HEK293 (cell line): ENCODE results near the gene LRRC7.

Source experiments
- CTCF ChIA-PET: fragments of 350-600 bp; formaldehyde crosslinking; extraction: SDS; loops from one replicate; lab custom pipeline; 2021; ENCODE audit warnings: antibody characterized with exemption; lab: Yijun Ruan, JAX
- POLR2A ChIA-PET: fragments of 300-600 bp; formaldehyde crosslinking; extraction: SDS; loops from one replicate; lab custom pipeline; 2020; ENCODE audit warnings: antibody characterized with exemption, inconsistent platforms; lab: Yijun Ruan, JAX
- H3K27ac ChIP-seq: fragments of 200-500 bp; sonication (Bioruptor generic); 2 replicates; pipeline ENCODE4 v1.5.1; 2014; ENCODE audit warnings: low read depth, low read length, control low read depth, inconsistent platforms; ENCODE audit errors: extremely low read depth
- H3K36me3 ChIP-seq, 2 experiments: fragments of 200-500 bp in 1 of 2; sonication (Bioruptor generic) in 1 of 2; 1 replicate in 1 of 2; 2 replicates in 1 of 2; pipeline ENCODE4 v1.5.1; 2014 to 2017; ENCODE audit warnings: inconsistent platforms in 2 of 2, low read length in 2 of 2; ENCODE audit not compliant: control insufficient read depth in 2 of 2, insufficient read depth in 1 of 2
- H3K4me1 ChIP-seq: fragments of 200-500 bp; sonication (Bioruptor generic); 2 replicates; pipeline ENCODE4 v1.5.1; 2014; ENCODE audit warnings: mild to moderate bottlenecking, low read length, inconsistent platforms; ENCODE audit not compliant: control insufficient read depth, insufficient read depth
- H3K4me3 ChIP-seq: 2 replicates; pipeline ENCODE4 v1.5.1; 2011; ENCODE audit warnings: low read depth, mild to moderate bottlenecking, control low read depth, low read length, moderate library complexity
- H3K9me3 ChIP-seq: fragments of 200-500 bp; sonication (Bioruptor generic); 2 replicates; pipeline ENCODE4 v1.5.1; 2014; ENCODE audit warnings: low read depth, low read length, inconsistent platforms; ENCODE audit not compliant: control insufficient read depth, insufficient read depth
- INSM2 ChIP-seq: fragments of 450-650 bp; formaldehyde crosslinking; IDR thresholded peaks from 2 replicates; pipeline ENCODE4 v1.5.1; 2016; ENCODE audit warnings: missing biosample characterization, missing genetic modification characterization
- KLF9 ChIP-seq: fragments of 450-650 bp; formaldehyde crosslinking; IDR thresholded peaks from 2 replicates; pipeline ENCODE4 v1.5.1; 2016; ENCODE audit warnings: missing biosample characterization, missing genetic modification characterization, low read depth
- SCRT1 ChIP-seq: fragments of 450-650 bp; formaldehyde crosslinking; IDR thresholded peaks from 2 replicates; pipeline ENCODE4 v1.5.1; 2016; ENCODE audit warnings: missing biosample characterization, missing genetic modification characterization, borderline replicate concordance
- ZNF10 ChIP-seq: fragments of 450-650 bp; formaldehyde crosslinking; IDR thresholded peaks from 2 replicates; pipeline ENCODE4 v1.5.1; 2017; ENCODE audit warnings: missing biosample characterization, missing genetic modification characterization
- ZNF146 ChIP-seq: fragments of 450-650 bp; formaldehyde crosslinking; IDR thresholded peaks from 2 replicates; pipeline ENCODE4 v1.5.1; 2016; ENCODE audit warnings: missing biosample characterization, missing genetic modification characterization
- ZNF155 ChIP-seq: fragments of 450-650 bp; formaldehyde crosslinking; IDR thresholded peaks from 2 replicates; pipeline ENCODE4 v1.5.1; 2016; ENCODE audit warnings: missing biosample characterization, missing genetic modification characterization
- ZNF174 ChIP-seq: fragments of 450-650 bp; formaldehyde crosslinking; IDR thresholded peaks from 2 replicates; pipeline ENCODE4 v1.5.0; 2017; ENCODE audit warnings: missing biosample characterization, mild to moderate bottlenecking, missing genetic modification characterization
- ZNF19 ChIP-seq: fragments of 450-650 bp; formaldehyde crosslinking; IDR thresholded peaks from 2 replicates; pipeline ENCODE4; 2016; ENCODE audit warnings: missing biosample characterization, missing genetic modification characterization, low read depth
- ZNF2 ChIP-seq: fragments of 450-650 bp; formaldehyde crosslinking; IDR thresholded peaks from 2 replicates; pipeline ENCODE4 v1.5.1; 2016; ENCODE audit warnings: missing biosample characterization, missing genetic modification characterization
- ZNF555 ChIP-seq: fragments of 450-650 bp; formaldehyde crosslinking; conservative IDR thresholded peaks from 2 replicates; pipeline ENCODE4 v1.5.1; 2017; ENCODE audit warnings: missing biosample characterization, mild to moderate bottlenecking, missing genetic modification characterization, inconsistent platforms
- ZNF621 ChIP-seq: fragments of 450-650 bp; formaldehyde crosslinking; IDR thresholded peaks from 2 replicates; pipeline ENCODE4 v1.5.1; 2017; ENCODE audit warnings: missing biosample characterization, missing genetic modification characterization
- ZNF639 ChIP-seq: fragments of 450-650 bp; formaldehyde crosslinking; IDR thresholded peaks from 2 replicates; pipeline ENCODE4 v1.5.1; 2016; ENCODE audit warnings: missing biosample characterization, missing genetic modification characterization
- ZNF677 ChIP-seq: fragments of 450-650 bp; IDR thresholded peaks from 2 replicates; pipeline ENCODE4 v1.5.0; 2018; ENCODE audit warnings: missing biosample characterization, mild to moderate bottlenecking, missing genetic modification characterization, moderate library complexity
- TF ChIP-seq, protein P1 (sequence below): fragments of 450-650 bp; formaldehyde crosslinking; IDR thresholded peaks from 2 replicates; pipeline ENCODE4 v1.5.1; 2016; ENCODE audit warnings: missing biosample characterization, missing genetic modification characterization
- TF ChIP-seq, protein P2 (sequence below): fragments of 450-650 bp; formaldehyde crosslinking; IDR thresholded peaks from 2 replicates; pipeline ENCODE4 v1.5.1; 2016; ENCODE audit warnings: missing biosample characterization, missing genetic modification characterization, low read depth

The LRRC7 gene

DNA sequence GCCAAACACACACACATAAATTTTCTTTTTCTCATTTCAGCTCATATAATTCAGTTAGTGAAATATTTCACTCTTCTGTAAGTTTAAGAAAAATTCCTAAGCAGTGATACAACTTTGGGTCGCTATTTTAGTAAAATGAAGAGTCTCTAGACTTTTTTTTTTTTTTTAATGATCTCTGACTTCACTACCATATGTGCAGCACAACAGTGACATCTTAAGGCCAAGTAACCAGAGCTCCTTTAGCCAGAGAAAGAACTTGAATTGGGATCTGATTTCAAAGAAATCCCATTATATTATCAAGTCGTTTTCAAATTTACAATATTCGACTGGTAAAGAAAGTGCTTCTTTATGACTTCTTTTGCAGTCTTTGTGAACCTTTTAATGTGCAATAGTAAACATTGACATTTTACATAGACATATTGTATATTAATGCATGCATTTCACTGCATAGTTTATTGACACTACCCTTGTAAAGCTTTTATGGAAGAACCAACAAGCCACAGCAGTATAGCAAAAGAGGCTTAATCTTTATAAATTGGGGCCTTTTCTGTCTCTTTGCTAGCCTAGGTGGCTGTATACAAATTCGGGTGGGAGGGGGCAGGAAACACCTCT lies 575.4 kb downstream of the LRRC7 start (continued):
- TF ChIP-seq, protein P1, sequence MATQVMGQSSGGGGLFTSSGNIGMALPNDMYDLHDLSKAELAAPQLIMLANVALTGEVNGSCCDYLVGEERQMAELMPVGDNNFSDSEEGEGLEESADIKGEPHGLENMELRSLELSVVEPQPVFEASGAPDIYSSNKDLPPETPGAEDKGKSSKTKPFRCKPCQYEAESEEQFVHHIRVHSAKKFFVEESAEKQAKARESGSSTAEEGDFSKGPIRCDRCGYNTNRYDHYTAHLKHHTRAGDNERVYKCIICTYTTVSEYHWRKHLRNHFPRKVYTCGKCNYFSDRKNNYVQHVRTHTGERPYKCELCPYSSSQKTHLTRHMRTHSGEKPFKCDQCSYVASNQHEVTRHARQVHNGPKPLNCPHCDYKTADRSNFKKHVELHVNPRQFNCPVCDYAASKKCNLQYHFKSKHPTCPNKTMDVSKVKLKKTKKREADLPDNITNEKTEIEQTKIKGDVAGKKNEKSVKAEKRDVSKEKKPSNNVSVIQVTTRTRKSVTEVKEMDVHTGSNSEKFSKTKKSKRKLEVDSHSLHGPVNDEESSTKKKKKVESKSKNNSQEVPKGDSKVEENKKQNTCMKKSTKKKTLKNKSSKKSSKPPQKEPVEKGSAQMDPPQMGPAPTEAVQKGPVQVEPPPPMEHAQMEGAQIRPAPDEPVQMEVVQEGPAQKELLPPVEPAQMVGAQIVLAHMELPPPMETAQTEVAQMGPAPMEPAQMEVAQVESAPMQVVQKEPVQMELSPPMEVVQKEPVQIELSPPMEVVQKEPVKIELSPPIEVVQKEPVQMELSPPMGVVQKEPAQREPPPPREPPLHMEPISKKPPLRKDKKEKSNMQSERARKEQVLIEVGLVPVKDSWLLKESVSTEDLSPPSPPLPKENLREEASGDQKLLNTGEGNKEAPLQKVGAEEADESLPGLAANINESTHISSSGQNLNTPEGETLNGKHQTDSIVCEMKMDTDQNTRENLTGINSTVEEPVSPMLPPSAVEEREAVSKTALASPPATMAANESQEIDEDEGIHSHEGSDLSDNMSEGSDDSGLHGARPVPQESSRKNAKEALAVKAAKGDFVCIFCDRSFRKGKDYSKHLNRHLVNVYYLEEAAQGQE, result no peak
- TF ChIP-seq, protein P2, sequence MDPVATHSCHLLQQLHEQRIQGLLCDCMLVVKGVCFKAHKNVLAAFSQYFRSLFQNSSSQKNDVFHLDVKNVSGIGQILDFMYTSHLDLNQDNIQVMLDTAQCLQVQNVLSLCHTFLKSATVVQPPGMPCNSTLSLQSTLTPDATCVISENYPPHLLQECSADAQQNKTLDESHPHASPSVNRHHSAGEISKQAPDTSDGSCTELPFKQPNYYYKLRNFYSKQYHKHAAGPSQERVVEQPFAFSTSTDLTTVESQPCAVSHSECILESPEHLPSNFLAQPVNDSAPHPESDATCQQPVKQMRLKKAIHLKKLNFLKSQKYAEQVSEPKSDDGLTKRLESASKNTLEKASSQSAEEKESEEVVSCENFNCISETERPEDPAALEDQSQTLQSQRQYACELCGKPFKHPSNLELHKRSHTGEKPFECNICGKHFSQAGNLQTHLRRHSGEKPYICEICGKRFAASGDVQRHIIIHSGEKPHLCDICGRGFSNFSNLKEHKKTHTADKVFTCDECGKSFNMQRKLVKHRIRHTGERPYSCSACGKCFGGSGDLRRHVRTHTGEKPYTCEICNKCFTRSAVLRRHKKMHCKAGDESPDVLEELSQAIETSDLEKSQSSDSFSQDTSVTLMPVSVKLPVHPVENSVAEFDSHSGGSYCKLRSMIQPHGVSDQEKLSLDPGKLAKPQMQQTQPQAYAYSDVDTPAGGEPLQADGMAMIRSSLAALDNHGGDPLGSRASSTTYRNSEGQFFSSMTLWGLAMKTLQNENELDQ, result no peak
- TF ChIP-seq ZNF19 (tag by site-specific recombination), result no peak
- no peak for TF ChIP-seq ZNF2 (tag by site-specific recombination)

GRCh38 chr1:70146488-70146887 lies 578.8 kb downstream of the LRRC7 start:
- H3K9me3 ChIP-seq, result no peaks in the 10 kb centered on the region
- peaks cover 12 to 16% of the 10 kb centered on the region in 2 experiments for H3K36me3 ChIP-seq
- H3K4me3 ChIP-seq, result no peak overlapping the region
- no peak overlapping the region for H3K27ac ChIP-seq
- POLR2A ChIA-PET, result no interaction called here
- H3K4me1 ChIP-seq, result no peaks in the 10 kb centered on the region
- TF ChIP-seq ZNF639 (tag by site-specific recombination) (no peak), KLF9 (tag by site-specific recombination) (no peak), ZNF146 (no peak), ZNF10 (tag by site-specific recombination) (no peak), ZNF621 (tag by site-specific recombination) (no peak), ZNF677 (no peak), SCRT1 (no peak), ZNF174 (tag by site-specific recombination) (no peak), INSM2 (tag by site-specific recombination) (no peak), ZNF555 (tag by site-specific recombination) (no peak), ZNF155 (tag by site-specific recombination) (no peak)
- CTCF ChIA-PET, result interaction anchor here (0.5 to 1.7 kb wide), 3 partner anchors 13 to 140 kb away, joined by 3 to 5 read pairs (median 3); no protein-coding TSS in a partner anchor
